Measurements from ENCODE around the gene SAMD5.

- TF ChIP-seq EZH2 (IDR thresholded peaks at IDR 0.05; ENCODE audit: borderline replicate concordance) (no peak), CTCF (IDR thresholded peaks at IDR 0.05; ENCODE audit: poor library complexity) (no peak)
Measured at GRCh38 chr6:147497472-147497871, 11.0 kb upstream of the SAMD5 start.

Data from hepatocyte (in vitro differentiated cells).